T47D (cell line): Measurements from ENCODE around the gene LRP1.

ENCODE experiments used
- DNase-seq, 2 experiments: peaks; one replicate each; pipeline versions ENCODE4 v3.0.0 to v3.0.0-alpha.2; 2011 to 2012; ENCODE audit warnings: low read depth in 1 of 2, low spot score in 1 of 2
- JUND ChIP-seq: IDR thresholded peaks from 2 replicates; pipeline ENCODE4 v1.6.1; 2012; ENCODE audit warnings: low read depth
- in situ Hi-C: cut with HindIII; loops from 2 replicates; pipeline ENCODE4 v1.10.0; 2016; ENCODE audit warnings: low sequenced_read_pairs, low pct_unique_long_range_greater_than_20kb

The LRP1 gene

GRCh38 chr12:57195611-57196371 lies 67.5 kb downstream of the LRP1 start:
- no peak for DNase-seq
- in situ Hi-C loops = no loop called here
- TF ChIP-seq JUND = no peak

- no peak for TF ChIP-seq JUND
- in situ Hi-C loops = no loop called here
- DNase-seq = no peak
These were observed 68.2 kb downstream of the LRP1 start for GRCh38 chr12:57196439-57196838.

GRCh38 chr12:57196956-57197355 lies 68.7 kb downstream of the LRP1 start:
- no peak for DNase-seq
- in situ Hi-C loops = no loop called here

GRCh38 chr12:57198329-57198728 lies 70.0 kb downstream of the LRP1 start:
- in situ Hi-C loops = no loop called here
- DNase-seq = no peak

More at GRCh38 chr12:57196956-57197355, 68.7 kb downstream of the LRP1 start:
- no peak for TF ChIP-seq JUND

GRCh38 chr12:57199191-57199590 lies 70.9 kb downstream of the LRP1 start:
- in situ Hi-C loops = no loop called here
- TF ChIP-seq JUND = no peak
- no peak for DNase-seq

More at GRCh38 chr12:57198329-57198728, 70.0 kb downstream of the LRP1 start:
- TF ChIP-seq JUND = no peak

GRCh38 chr12:57200497-57200896 lies 72.2 kb downstream of the LRP1 start:
- DNase-seq = no peak
- TF ChIP-seq JUND = no peak
- in situ Hi-C loops = no loop called here

GRCh38 chr12:57201219-57201618 lies 72.9 kb downstream of the LRP1 start:
- in situ Hi-C loops = no loop called here
- DNase-seq = no peak
- TF ChIP-seq JUND = no peak

GRCh38 chr12:57201631-57202030 lies 73.3 kb downstream of the LRP1 start:
- no peak for TF ChIP-seq JUND
- in situ Hi-C loops = no loop called here
- no peak for DNase-seq

GRCh38 chr12:57202321-57202720 lies 74.0 kb downstream of the LRP1 start:
- DNase-seq = no peak
- in situ Hi-C loops = no loop called here
- TF ChIP-seq JUND = no peak

GRCh38 chr12:57203201-57203600 lies 74.9 kb downstream of the LRP1 start:
- no peak for TF ChIP-seq JUND
- no peak for DNase-seq
- in situ Hi-C loops = no loop called here

- no peak for TF ChIP-seq JUND
- in situ Hi-C loops = no loop called here
- no peak for DNase-seq
These were observed 75.5 kb downstream of the LRP1 start for GRCh38 chr12:57203791-57204190.

- in situ Hi-C loops = no loop called here
- no peak for DNase-seq
- no peak for TF ChIP-seq JUND
These were observed 76.2 kb downstream of the LRP1 start for GRCh38 chr12:57204454-57204853.

- TF ChIP-seq JUND = no peak
- in situ Hi-C loops = no loop called here
These were observed 76.9 kb downstream of the LRP1 start for GRCh38 chr12:57205186-57205585.

GRCh38 chr12:57205931-57206330 lies 77.6 kb downstream of the LRP1 start:
- TF ChIP-seq JUND = no peak
- no peak for DNase-seq
- in situ Hi-C loops = no loop called here

More at GRCh38 chr12:57205186-57205585, 76.9 kb downstream of the LRP1 start:
- DNase-seq = no peak
